Inflammatory macrophage (primary cell): ENCODE measurements around the gene RIMBP2.

Source experiments
- DNase-seq, 2 donors: peaks; one replicate each; pipeline ENCODE4 v3.0.0-alpha.2; 2020 to 2022

The RIMBP2 gene

DNA sequence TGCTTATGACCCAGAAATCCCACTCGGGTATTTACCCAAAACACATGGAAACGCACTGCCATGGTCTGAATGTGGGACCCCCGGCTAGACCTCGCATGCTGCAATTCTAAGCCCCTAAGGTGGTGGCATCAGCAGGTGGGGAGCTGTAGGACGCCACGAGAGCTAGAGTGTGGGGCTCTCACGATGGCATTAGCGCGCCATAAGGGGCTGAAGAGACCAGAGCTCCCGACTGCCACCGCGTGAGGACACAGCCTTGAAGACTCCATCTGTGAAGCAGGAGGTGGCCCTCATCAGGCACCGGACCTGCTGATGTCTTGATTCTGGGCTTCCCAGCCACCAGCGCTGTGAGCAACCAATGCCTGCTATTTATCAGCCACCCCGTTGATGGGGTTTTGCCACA is 40.3 kb downstream of the RIMBP2 start:
- no peak for DNase-seq

GRCh38 chr12:130675121-130675520 is 41.0 kb downstream of the RIMBP2 start:
- no peak for DNase-seq

DNA sequence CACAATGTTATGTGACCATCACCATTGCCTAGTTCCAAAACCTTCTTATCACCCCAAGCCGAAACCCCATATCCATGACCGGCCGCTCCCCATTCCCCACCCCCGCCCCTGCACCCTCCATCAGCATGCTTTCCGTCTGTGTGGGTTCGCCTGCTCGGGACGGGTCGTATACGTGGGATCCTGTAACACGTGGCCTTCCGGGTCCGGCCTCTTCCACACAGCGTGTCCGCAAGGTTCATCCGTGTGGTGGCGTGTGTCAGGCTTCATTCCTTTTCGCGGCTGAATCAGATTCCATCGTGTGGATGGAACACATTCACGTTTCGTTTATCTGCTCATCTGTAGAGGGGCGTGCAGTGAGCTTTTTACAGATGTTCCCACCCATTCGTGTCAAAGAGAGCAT is 41.4 kb downstream of the RIMBP2 start:
- DNase-seq: no peak

DNA sequence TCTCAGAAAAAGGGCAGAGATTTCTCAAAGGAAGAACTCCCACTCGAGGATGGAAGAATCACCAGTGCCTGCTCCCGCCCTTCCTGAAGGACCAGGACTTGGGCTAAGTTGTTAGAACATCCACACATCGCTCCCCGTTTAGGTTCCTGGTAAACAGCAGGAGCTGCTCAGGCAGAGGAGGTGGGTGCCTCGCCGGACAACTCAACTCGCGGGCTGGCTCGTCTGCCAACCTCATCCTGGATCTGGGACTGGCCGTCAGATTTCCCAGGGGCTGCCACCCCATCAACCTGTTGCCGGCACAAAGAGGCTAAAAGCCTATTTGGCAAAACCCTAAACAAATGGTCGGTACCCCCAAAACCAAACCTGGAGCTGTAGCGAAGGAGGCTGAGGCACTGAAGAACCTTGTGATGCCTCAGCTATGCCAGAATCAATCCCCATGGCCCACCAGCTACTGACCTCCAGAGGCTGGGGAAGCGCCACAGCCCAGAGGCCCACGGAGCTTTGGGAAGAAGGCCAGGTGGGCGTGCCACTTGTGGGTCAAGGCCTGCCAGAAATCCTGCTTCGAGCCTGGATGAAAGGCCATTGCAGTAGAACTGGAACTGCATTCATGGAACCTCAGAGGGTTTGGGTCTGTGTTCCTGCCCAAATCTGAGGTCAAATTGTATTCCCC is 42.9 kb downstream of the RIMBP2 start:
- DNase-seq: no peak

GRCh38 chr12:130672089-130672820 is 43.8 kb downstream of the RIMBP2 start:
- no peak for DNase-seq

GRCh38 chr12:130671556-130671955 is 44.5 kb downstream of the RIMBP2 start:
- no peak for DNase-seq

GRCh38 chr12:130669797-130670196 is 46.3 kb downstream of the RIMBP2 start:
- no peak for DNase-seq

DNA sequence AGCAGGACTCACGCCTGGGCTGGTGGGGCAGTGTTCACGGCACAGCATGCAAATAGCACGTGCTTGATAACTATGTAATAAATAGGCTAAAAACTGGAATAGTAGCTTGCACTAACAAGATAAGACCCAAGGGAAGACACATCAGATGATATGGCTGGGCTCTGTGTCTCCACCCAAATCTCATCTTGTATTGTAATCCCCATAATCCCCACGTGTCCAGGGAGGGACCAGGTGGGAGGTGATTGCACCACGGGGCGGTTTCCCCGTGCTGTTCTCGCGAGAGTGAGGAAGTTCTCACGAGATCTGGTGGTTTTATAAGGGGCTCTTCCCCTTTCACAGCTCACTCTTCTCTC is 46.9 kb downstream of the RIMBP2 start:
- no peak for DNase-seq

GRCh38 chr12:130668286-130669204 is 47.6 kb downstream of the RIMBP2 start:
- no peak for DNase-seq

DNA sequence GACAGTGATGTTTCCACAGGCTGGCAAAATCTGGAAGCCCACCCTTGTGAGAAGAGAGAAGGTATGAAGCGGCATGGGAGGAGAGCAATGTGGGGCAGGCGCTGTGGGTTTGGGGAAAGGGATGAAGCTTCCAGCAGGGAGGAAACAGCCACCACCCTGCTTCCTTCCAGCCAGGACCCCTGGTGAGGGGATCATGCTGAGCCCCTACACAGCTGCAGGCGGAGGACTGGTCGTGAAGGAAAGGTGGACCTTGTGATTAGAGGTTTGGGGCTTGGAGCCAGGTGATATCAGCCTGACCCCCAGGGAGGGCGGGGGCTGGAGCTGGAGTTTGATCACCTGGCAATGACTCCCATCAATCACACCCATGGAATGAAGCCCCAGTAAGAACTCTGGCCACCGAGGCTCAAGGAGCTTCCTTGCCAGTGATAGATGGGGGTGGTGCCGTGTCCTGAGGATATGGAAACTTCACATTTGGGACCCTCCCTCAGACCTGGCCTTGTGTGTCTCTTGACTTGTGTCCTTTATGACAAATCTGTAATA is 48.6 kb downstream of the RIMBP2 start:
- no peak for DNase-seq

DNA sequence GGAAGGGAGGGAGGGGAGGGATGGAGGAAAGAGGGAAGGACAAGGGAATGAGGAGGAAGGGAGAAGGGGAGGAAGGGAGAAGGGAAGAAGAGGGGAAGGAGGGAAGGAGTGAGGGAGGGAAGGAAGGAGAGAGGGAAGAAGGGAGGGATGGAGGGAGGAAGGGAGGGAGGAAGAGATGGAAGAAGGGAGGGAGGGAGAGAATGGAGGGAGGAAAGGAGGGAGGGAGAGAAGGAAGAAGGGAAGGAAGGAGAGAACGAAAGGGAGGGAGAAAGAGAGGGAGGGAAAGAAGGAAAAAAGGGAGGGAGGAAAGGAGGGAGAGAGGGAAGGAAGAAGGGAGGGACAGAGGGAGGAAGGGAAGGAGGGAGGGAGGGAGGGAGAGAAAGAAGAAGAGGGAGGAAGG is 49.5 kb downstream of the RIMBP2 start:
- no peak for DNase-seq

DNA sequence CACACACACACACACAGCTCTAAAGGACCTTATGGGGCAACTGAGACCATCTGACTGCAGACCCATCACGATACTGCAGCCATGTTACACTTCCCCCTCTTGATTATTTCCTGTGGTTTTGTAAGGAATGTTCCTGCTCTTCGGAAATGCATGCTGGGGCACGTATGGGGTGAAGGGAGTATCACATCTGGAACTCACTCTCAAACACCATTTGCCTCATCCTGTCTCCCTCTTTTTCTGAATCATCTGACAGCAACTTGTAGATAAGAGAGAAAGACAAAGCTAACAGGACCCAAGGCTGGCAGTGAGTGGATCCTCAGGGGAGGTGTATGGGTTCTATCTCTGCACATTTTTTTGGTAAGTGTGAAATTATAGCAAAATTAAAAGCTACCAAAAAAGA is 50.3 kb downstream of the RIMBP2 start:
- DNase-seq: no peak

- no peak for DNase-seq
These were observed 51.3 kb downstream of the RIMBP2 start for GRCh38 chr12:130664772-130665171.

DNA sequence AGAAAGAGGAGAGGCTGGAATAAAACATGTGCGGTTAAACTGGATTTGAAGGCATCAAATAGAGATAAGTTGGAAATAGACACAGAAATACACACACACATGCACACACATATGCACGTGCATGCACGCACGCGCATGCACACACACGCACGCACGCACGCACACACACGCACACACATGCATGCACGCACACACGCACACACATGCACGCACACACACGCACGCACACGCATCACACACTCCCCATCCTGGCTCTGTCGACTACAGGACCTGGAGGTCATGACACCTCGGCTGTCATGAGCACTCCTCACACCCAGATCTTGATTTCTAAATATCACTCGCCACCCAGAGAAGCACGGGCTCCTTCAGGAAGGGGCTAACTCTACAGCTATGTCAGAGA is 51.8 kb downstream of the RIMBP2 start:
- DNase-seq: no peak

GRCh38 chr12:130663514-130663913 is 52.6 kb downstream of the RIMBP2 start:
- no peak for DNase-seq

DNA sequence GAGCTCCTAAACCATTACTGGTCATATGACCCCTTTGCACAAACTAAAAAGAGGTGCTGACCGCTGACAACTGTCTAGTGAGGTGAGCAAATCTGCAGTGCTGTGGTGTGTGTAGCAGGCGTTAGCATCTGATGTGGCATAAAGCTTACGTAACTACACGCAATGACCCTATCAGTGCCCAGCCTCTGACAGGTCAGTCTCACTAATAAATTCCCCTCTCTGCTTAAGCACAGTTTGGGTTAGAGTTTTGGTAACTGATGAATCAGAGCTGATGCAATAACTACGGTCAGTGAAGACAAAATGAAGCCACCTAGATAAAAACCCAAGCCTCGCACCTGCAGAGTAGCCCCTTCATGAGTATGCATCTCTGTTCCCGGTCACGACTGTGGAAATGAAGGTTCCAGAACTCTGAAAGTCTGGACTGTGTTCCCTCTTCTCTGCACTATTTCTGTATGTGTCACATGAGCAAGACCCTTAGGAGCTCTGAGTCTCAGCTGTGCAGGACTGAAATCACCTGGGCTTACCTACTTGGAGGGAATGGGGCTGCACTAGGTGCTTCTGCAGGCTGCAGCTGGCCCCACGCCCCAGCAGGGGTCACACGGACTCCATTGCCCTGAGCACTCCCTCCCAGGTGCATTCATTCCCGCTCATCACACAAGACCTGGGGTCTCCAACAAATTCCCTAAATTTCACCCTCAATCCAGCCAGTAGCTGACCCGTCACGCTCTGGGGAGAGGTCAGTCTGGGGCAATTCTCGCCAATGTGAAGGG is 54.4 kb downstream of the RIMBP2 start:
- no peak for DNase-seq

DNA sequence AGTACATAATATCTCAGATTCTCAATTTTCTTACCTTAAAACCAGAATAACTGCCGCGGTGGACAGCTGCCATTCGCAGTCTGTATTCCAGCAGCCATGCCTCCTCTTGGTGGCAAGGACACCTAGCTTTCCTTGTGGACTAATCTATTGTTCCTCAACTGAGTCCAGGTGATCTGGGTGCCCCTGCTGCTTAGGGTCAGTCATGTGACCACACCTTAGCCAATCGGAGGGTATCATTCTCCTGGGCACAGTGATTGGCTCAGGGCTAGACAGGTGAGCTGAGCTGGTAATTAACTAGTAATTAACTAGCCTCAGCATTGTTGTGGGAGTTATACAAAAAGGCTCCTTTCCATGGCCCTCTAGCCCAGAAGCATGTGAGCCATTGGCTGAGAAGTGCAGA is 55.0 kb downstream of the RIMBP2 start:
- DNase-seq: no peak

- no peak for DNase-seq
These were observed 57.8 kb downstream of the RIMBP2 start for GRCh38 chr12:130658145-130658911.

DNA sequence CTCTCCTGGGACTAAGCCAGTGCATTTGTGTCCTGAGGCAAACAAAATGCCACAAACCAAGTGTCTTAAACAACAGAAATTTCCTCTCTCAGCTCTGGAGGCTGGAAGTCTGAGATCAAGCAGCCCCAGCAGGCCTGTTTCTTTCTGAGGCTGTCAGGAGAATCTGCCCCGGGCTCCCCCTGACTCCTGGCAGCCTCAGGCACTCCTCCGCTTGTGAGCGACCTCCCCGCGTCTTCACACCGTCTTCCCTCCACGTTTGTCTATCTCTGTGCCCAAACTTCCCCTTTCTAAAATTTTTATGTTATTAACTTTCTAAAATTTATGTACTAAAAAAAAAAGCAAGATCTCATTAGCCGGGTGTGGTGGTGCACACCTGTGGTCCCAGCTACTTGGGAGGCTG is 59.7 kb downstream of the RIMBP2 start:
- no peak for DNase-seq

- no peak for DNase-seq
These were observed 60.2 kb downstream of the RIMBP2 start for GRCh38 chr12:130655881-130656280.

DNA sequence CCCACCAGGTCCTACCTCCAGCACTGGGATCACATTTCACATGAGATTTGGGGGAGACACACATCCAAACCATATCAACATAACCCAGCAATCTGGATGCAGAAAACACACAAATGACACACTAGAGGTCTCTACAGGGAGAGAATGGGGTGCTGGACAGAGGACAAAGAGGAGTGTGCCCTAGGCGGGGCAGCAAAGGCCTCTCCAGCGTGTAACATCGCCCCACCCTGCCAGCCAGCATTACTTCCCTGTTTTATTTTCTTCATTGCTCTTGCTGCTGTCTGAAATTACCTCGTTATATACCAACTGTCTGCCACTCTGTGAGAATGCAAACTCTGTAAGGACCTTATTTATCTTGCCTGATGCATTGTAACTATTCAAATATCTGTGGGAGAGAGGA is 61.1 kb downstream of the RIMBP2 start:
- DNase-seq: no peak
